C4-2B (cell line): Measurements from ENCODE around the gene GLYATL3.

Source experiments
- H3K27ac ChIP-seq: fragments of 450-650 bp; 2 replicates; pipeline ENCODE4 v1.5.1; 2017
- CTCF ChIP-seq: fragments of 450-650 bp; conservative IDR thresholded peaks from 2 replicates; pipeline ENCODE4 v1.5.1; 2017; ENCODE audit warnings: mild to moderate bottlenecking
- ZFX ChIP-seq: fragments of 450-650 bp; IDR thresholded peaks from 2 replicates; pipeline ENCODE4 v1.6.1; 2017

GLYATL3 gene

GRCh38 chr6:49515485-49516146, 15.9 kb downstream of the GLYATL3 start:
- TF ChIP-seq CTCF (no peak), ZFX (no peak)
- H3K27ac ChIP-seq = no peak overlapping the region

- no peak for TF ChIP-seq CTCF
- TF ChIP-seq ZFX = no peak
Measured at GRCh38 chr6:49516147-49516505, 16.4 kb downstream of the GLYATL3 start.

GRCh38 chr6:49517919-49518318, 18.2 kb downstream of the GLYATL3 start:
- no peak for TF ChIP-seq CTCF
- no peak for TF ChIP-seq ZFX

More at GRCh38 chr6:49516147-49516505, 16.4 kb downstream of the GLYATL3 start:
- H3K27ac ChIP-seq = no peak overlapping the region

GRCh38 chr6:49519660-49520059, 19.9 kb downstream of the GLYATL3 start:
- no peak for TF ChIP-seq ZFX
- no peak overlapping the region for H3K27ac ChIP-seq

More at GRCh38 chr6:49517919-49518318, 18.2 kb downstream of the GLYATL3 start:
- no peak overlapping the region for H3K27ac ChIP-seq

GRCh38 chr6:49522710-49523593, 23.2 kb downstream of the GLYATL3 start:
- TF ChIP-seq CTCF = no peak
- no peak for TF ChIP-seq ZFX
- peak overlapping the region; percentile 79 for H3K27ac ChIP-seq

GRCh38 chr6:49523901-49524300, 24.2 kb downstream of the GLYATL3 start:
- TF ChIP-seq CTCF (no peak), ZFX (no peak)
- H3K27ac ChIP-seq = no peak overlapping the region

- TF ChIP-seq ZFX (no peak), CTCF (no peak)
- peak overlapping the region; percentile 66 for H3K27ac ChIP-seq
Measured at GRCh38 chr6:49524541-49524940, 24.8 kb downstream of the GLYATL3 start.
